A549 (cell line): Measurements from ENCODE around the gene OLFM1. TPM values are rescaled to one million over a fixed set of nuclear protein-coding genes. Genes with fewer than 3 reads are reported as not detected.

ENCODE experiments used
- ATAC-seq, 2 experiments: fragments of 200-7000 bp in 1 of 2; fragments of >200 bp in 1 of 2; cut with Nextera tagmentation in 1 of 2; cut with Tn5 transposase in 1 of 2; 3 replicates each; pipeline versions ENCODE4 v1.8.0 to v1.9.1; 2018 to 2020; ENCODE audit warnings: mild to moderate bottlenecking in 1 of 2, moderate library complexity in 1 of 2
- CTCF ChIA-PET: fragments of 300-600 bp; sonication (Branson Sonifier 250); formaldehyde crosslinking; extraction: SDS; loops from one replicate; lab custom pipeline; 2021; ENCODE audit warnings: antibody characterized with exemption, inconsistent platforms; lab: Yijun Ruan, JAX
- POLR2A ChIA-PET: fragments of 350-600 bp; formaldehyde crosslinking; extraction: SDS; loops from one replicate; lab custom pipeline; 2021; ENCODE audit warnings: antibody characterized with exemption, inconsistent platforms; lab: Yijun Ruan, JAX
- DNase-seq, 2 experiments: peaks; one replicate each; pipeline versions ENCODE4 v3.0.0 to v3.0.0-alpha.2; 2011 to 2016; ENCODE audit warnings: low read depth in 1 of 2, low spot score in 1 of 2
- FAIRE-seq: peaks from 2 replicates; lab custom pipeline; 2011; peaks lifted over from hg19 to GRCh38; lab: Jason Lieb, UNC
- H3K27ac ChIP-seq, 2 experiments: fragments of >200 bp; sonication (Bioruptor Twin); formaldehyde crosslinking; 3 replicates each; pipeline ENCODE4 v1.5.1; 2016 to 2017
- H3K4me1 ChIP-seq: fragments of >200 bp; sonication (Bioruptor Twin); formaldehyde crosslinking; 3 replicates; pipeline ENCODE4 v1.6.1; 2016
- H3K4me2 ChIP-seq: fragments of >200 bp; sonication (Bioruptor Twin); formaldehyde crosslinking; 3 replicates; pipeline ENCODE4 v1.6.1; 2016
- H3K4me3 ChIP-seq: fragments of >200 bp; sonication (Bioruptor Twin); formaldehyde crosslinking; 3 replicates; pipeline ENCODE4 v1.5.1; 2016
- H3K9me3 ChIP-seq: fragments of >200 bp; sonication (Bioruptor Twin); formaldehyde crosslinking; 3 replicates; pipeline ENCODE4 v1.6.1; 2016
- BHLHE40 ChIP-seq: IDR thresholded peaks from 2 replicates; pipeline ENCODE4 v1.6.1; 2012; ENCODE audit warnings: low read depth, low read length, inconsistent platforms
- CEBPB ChIP-seq, 2 experiments: fragments of >200 bp in 1 of 2; sonication (Bioruptor Twin) in 1 of 2; formaldehyde crosslinking in 1 of 2; IDR thresholded peaks; 2 replicates each; pipeline ENCODE4 v1.6.1; 2012 to 2016
- EP300 ChIP-seq, 2 experiments: fragments of >200 bp; sonication (Bioruptor Twin); formaldehyde crosslinking; IDR thresholded peaks; 2 replicates in 1 of 2; 3 replicates in 1 of 2; pipeline ENCODE4 v1.6.1; 2016 to 2017
- FOSL2 ChIP-seq, 2 experiments: fragments of 450-650 bp in 1 of 2; fragments of >200 bp in 1 of 2; sonication (Bioruptor Twin) in 1 of 2; formaldehyde crosslinking; IDR thresholded peaks; 2 replicates each; pipeline versions ENCODE4 v1.5.0 to v1.6.1; 2016 to 2020; ENCODE audit warnings: mild to moderate bottlenecking in 1 of 2, moderate library complexity in 1 of 2
- FOXS1 ChIP-seq: fragments of 250-450 bp; sonication (Bioruptor Pico); IDR thresholded peaks from 2 replicates; pipeline ENCODE4 v1.5.0; 2020; ENCODE audit warnings: mild to moderate bottlenecking, moderate library complexity
- HEYL ChIP-seq: fragments of 250-450 bp; sonication (Bioruptor Pico); IDR thresholded peaks from 2 replicates; pipeline ENCODE4 v1.8.0; 2021; ENCODE audit warnings: mild to moderate bottlenecking, moderate library complexity
- HOXA7 ChIP-seq: fragments of 250-450 bp; sonication (Bioruptor Pico); IDR thresholded peaks from 2 replicates; pipeline ENCODE4 v1.5.0; 2020; ENCODE audit warnings: mild to moderate bottlenecking, moderate library complexity
- JUNB ChIP-seq: fragments of >200 bp; sonication (Bioruptor Twin); formaldehyde crosslinking; IDR thresholded peaks from 2 replicates; pipeline ENCODE4 v1.6.1; 2016
- KDM1A ChIP-seq: fragments of 200-600 bp; sonication (generic); IDR thresholded peaks from 2 replicates; pipeline ENCODE4 v1.6.1; 2016; ENCODE audit warnings: low read depth, mild to moderate bottlenecking
- NFE2L2 ChIP-seq: fragments of 150-350 bp; conservative IDR thresholded peaks from 2 replicates; pipeline ENCODE4 v1.6.1; 2014; ENCODE audit warnings: low read length
- NR3C1 ChIP-seq: fragments of >200 bp; sonication (Bioruptor Twin); formaldehyde crosslinking; IDR thresholded peaks from 3 replicates; pipeline ENCODE4 v1.6.1; 2017
- RAD21 ChIP-seq, 2 experiments: fragments of >200 bp in 1 of 2; sonication (Bioruptor Twin) in 1 of 2; formaldehyde crosslinking in 1 of 2; IDR thresholded peaks in 1 of 2; conservative IDR thresholded peaks in 1 of 2; 2 replicates in 1 of 2; 3 replicates in 1 of 2; pipeline ENCODE4 v1.6.1; 2012 to 2018; ENCODE audit warnings: inconsistent platforms in 1 of 2
- RARB ChIP-seq: fragments of 250-450 bp; sonication (Bioruptor Pico); IDR thresholded peaks from 2 replicates; pipeline ENCODE4 v1.8.0; 2021; ENCODE audit warnings: mild to moderate bottlenecking, moderate library complexity
- TFCP2L1 ChIP-seq: fragments of 250-450 bp; sonication (Bioruptor Pico); IDR thresholded peaks from 2 replicates; pipeline ENCODE4 v1.5.0; 2021; ENCODE audit warnings: mild to moderate bottlenecking
- TP53 ChIP-seq: fragments of 250-450 bp; sonication (Bioruptor Pico); IDR thresholded peaks from 2 replicates; pipeline ENCODE4 v1.5.0; 2021; ENCODE audit warnings: mild to moderate bottlenecking, moderate library complexity
- ZFP36 ChIP-seq: fragments of 450-650 bp; IDR thresholded peaks from 2 replicates; pipeline ENCODE4 v1.6.1; 2014; ENCODE audit warnings: borderline replicate concordance; ENCODE audit not compliant: partially characterized antibody
- ZSCAN20 ChIP-seq: fragments of 250-450 bp; sonication (Bioruptor Pico); IDR thresholded peaks from 2 replicates; pipeline ENCODE4 v1.8.0; 2022; ENCODE audit warnings: mild to moderate bottlenecking, moderate library complexity
- WGBS: methylation state at CpG from one replicate; pipeline ENCODE4 v1.1.6; 2017; ENCODE audit errors: missing lambda C conversion rate; 5-methylcytosine and 5-hydroxymethylcytosine counted together
- polyA plus RNA-seq, 4 experiments: library from polyadenylated mRNA; depleted of rRNA in 3 of 4; stranded (reverse); fragments of >200 nt; fragmentation: RNase III in 1 of 4; extraction: RNeasy Plus Mini Kit Qiagen cat#74134 plus additional on column Dnase treatment in 1 of 4; gene quantifications; 2 replicates in 3 of 4; 3 replicates in 1 of 4; pipeline ENCODE4 v1.2.3, GENCODE V29; 2011 to 2017
- TF ChIP-seq, protein P1 (sequence below): fragments of >200 bp; sonication (Bioruptor Twin); formaldehyde crosslinking; IDR thresholded peaks from 3 replicates; pipeline ENCODE4 v1.5.1; 2016
- TF ChIP-seq, protein P2 (sequence below): fragments of 250-450 bp; sonication (Bioruptor Pico); IDR thresholded peaks from 2 replicates; pipeline ENCODE4 v1.5.0; 2020; ENCODE audit warnings: low read depth, mild to moderate bottlenecking, moderate library complexity
- TF ChIP-seq, protein P3 (sequence below): fragments of >200 bp; sonication (Bioruptor Twin); formaldehyde crosslinking; IDR thresholded peaks from 3 replicates; pipeline ENCODE4 v1.6.1; 2016
- TF ChIP-seq, protein P4 (sequence below): fragments of 450-650 bp; IDR thresholded peaks from 2 replicates; pipeline ENCODE4 v1.6.1; 2014; ENCODE audit warnings: antibody characterized with exemption

Gene OLFM1
- polyA plus RNA-seq, 2 of the 4 experiments (the other 2 are of a cell fraction): 2.7 to 10.5 TPM

DNA sequence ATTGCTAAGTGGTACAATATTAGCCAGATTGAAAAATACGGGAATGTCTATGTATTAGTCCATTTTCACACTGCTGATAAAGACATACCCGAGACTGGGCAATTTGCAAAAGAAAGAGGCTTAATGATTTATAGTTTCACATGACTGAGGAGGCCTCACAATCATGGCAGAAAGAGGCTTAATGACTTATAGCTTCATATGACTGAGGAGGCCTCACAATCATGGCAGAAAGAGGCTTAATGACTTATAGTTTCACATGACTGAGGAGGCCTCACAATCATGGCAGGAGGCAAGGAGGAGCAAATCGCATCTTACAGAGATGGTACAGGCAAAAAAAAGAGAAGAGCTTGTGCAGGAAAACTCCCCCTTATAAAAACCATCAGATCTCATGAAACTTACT is 32.3 kb upstream of the OLFM1 start:
- peaks cover 28% of the 10 kb centered on the region for H3K9me3 ChIP-seq
- no peaks in the 10 kb centered on the region for H3K4me1 ChIP-seq
- CTCF ChIA-PET: interaction anchor here (0.7 kb wide), 1 partner anchor 97 kb away, joined by 3 read pairs; no protein-coding TSS in a partner anchor
- POLR2A ChIA-PET: no interaction called here
- TF ChIP-seq KDM1A: no peak
- TF ChIP-seq RAD21 (conservative IDR thresholded peaks at IDR 0.05 in 1 of 2, IDR thresholded peaks at IDR 0.05 in 1 of 2): no peak
- TF ChIP-seq, protein P1, sequence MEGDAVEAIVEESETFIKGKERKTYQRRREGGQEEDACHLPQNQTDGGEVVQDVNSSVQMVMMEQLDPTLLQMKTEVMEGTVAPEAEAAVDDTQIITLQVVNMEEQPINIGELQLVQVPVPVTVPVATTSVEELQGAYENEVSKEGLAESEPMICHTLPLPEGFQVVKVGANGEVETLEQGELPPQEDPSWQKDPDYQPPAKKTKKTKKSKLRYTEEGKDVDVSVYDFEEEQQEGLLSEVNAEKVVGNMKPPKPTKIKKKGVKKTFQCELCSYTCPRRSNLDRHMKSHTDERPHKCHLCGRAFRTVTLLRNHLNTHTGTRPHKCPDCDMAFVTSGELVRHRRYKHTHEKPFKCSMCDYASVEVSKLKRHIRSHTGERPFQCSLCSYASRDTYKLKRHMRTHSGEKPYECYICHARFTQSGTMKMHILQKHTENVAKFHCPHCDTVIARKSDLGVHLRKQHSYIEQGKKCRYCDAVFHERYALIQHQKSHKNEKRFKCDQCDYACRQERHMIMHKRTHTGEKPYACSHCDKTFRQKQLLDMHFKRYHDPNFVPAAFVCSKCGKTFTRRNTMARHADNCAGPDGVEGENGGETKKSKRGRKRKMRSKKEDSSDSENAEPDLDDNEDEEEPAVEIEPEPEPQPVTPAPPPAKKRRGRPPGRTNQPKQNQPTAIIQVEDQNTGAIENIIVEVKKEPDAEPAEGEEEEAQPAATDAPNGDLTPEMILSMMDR: no peak
- no peak for TF ChIP-seq RARB (CRISPR knock-in tag)
- TF ChIP-seq, all 56 proteins: peak for 0
- no peak for ATAC-seq
- WGBS: 2% methylated on average over 3 of the region's 3 CpGs
- no peak for FAIRE-seq
- Histone ChIP-seq H3K27ac (no peak overlapping the region), H3K4me2 (no peak overlapping the region), H3K4me3 (no peak overlapping the region)
- no peak for DNase-seq

DNA sequence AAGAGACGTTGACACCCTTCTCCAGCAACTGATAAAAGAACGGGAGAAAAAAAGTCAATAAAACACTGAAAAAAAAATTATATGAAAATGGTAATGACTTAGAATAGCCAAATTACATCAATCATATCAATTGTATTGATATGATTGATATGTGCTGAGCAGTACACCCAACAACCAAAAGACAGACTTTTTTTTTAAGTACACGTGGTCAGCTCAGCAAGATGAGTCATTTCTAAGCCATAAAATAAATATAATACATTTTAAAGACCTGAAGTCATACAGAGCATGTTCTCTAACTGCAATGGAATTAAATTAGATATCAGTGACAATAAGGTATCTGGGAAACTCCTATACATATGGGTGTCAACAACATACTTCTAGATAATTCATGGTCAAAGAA is 30.9 kb upstream of the OLFM1 start:
- POLR2A ChIA-PET: no interaction called here
- ATAC-seq: no peak
- no peak for DNase-seq
- peaks cover 28% of the 10 kb centered on the region for H3K9me3 ChIP-seq
- no peak overlapping the region for H3K4me3 ChIP-seq
- CTCF ChIA-PET: interaction anchor here (1.5 kb wide), 1 partner anchor 30 kb away, joined by 5 read pairs; no protein-coding TSS in a partner anchor
- no peak overlapping the region for H3K4me2 ChIP-seq
- FAIRE-seq: no peak
- WGBS: under 1% methylated on average over 3 of the region's 3 CpGs
- H3K27ac ChIP-seq: no peak overlapping the region
- no peaks in the 10 kb centered on the region for H3K4me1 ChIP-seq
- TF ChIP-seq ZFP36 (no peak), BHLHE40 (no peak), FOXS1 (CRISPR knock-in tag) (no peak), FOSL2 (IDR thresholded peaks at IDR 0.05) (no peak), FOSL2 (CRISPR knock-in tag; IDR thresholded peaks at IDR 0.05) (no peak), JUNB (no peak), TP53 (CRISPR knock-in tag) (no peak), RARB (CRISPR knock-in tag) (no peak)
- TF ChIP-seq, protein P2, sequence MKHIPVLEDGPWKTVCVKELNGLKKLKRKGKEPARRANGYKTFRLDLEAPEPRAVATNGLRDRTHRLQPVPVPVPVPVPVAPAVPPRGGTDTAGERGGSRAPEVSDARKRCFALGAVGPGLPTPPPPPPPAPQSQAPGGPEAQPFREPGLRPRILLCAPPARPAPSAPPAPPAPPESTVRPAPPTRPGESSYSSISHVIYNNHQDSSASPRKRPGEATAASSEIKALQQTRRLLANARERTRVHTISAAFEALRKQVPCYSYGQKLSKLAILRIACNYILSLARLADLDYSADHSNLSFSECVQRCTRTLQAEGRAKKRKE: no peak
- TF ChIP-seq, protein P1: no peak

DNA sequence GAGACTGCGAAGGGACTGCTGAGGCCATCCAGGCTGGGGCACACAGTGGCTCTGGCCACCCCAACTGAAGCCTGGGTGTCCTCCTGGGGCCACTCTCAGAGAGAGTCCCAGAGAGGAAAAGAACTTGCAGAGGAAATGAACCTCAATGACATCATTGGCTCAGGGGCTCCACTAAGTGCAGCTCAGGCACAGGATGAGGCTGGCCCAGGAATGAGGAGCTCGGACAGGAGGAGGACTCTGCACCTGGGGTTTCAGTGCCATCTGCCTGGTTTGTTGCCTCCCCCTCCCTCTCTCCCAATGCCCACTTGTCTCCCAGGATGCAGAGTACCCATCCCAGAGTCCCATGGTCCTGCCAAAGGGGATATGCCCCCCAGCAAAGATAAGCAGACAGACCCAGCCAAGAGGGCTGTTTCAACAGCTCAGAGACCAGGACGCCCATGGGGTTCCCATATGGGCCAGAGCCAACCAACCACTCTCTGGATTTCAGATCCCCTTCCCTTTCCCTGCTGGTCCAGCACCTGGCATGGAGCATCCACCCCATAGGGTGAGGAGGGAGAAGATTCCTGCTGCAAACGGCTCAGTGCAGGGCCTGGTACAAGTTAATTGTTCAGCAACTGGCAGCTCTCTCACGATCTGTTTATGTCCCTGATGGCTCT is 26.9 kb upstream of the OLFM1 start:
- Histone ChIP-seq H3K4me2 (no peak overlapping the region), H3K27ac (no peak overlapping the region), H3K4me3 (no peak overlapping the region), H3K4me1 (no peaks in the 10 kb centered on the region)
- ChIA-PET POLR2A (no interaction called here), CTCF (interaction anchor here (1.3 to 2.2 kb wide), 3 partner anchors 7 to 352 kb away, joined by 3 to 6 read pairs (median 3); no protein-coding TSS in a partner anchor)
- no peak; a peak in 3 of 6 replicates for ATAC-seq
- no peak for DNase-seq
- FAIRE-seq: no peak
- TF ChIP-seq, protein P1: no peak
- TF ChIP-seq TP53 (CRISPR knock-in tag) (no peak), TFCP2L1 (CRISPR knock-in tag) (no peak), ZSCAN20 (CRISPR knock-in tag) (no peak), HOXA7 (CRISPR knock-in tag) (no peak), HEYL (CRISPR knock-in tag) (no peak), NFE2L2 (no peak), EP300 (IDR thresholded peaks at IDR 0.05) (no peak), NR3C1 (no peak), CEBPB (IDR thresholded peaks at IDR 0.05) (no peak)
- TF ChIP-seq, protein P3, sequence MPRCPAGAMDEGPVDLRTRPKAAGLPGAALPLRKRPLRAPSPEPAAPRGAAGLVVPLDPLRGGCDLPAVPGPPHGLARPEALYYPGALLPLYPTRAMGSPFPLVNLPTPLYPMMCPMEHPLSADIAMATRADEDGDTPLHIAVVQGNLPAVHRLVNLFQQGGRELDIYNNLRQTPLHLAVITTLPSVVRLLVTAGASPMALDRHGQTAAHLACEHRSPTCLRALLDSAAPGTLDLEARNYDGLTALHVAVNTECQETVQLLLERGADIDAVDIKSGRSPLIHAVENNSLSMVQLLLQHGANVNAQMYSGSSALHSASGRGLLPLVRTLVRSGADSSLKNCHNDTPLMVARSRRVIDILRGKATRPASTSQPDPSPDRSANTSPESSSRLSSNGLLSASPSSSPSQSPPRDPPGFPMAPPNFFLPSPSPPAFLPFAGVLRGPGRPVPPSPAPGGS: no peak
- TF ChIP-seq, protein P4, sequence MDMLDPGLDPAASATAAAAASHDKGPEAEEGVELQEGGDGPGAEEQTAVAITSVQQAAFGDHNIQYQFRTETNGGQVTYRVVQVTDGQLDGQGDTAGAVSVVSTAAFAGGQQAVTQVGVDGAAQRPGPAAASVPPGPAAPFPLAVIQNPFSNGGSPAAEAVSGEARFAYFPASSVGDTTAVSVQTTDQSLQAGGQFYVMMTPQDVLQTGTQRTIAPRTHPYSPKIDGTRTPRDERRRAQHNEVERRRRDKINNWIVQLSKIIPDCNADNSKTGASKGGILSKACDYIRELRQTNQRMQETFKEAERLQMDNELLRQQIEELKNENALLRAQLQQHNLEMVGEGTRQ: no peak
- TF ChIP-seq, all 56 proteins: peak for 0
- peaks cover 9% of the 10 kb centered on the region; the same call in 2 of the 3 replicates for H3K9me3 ChIP-seq
- 5% methylated on average over 3 of the region's 5 CpGs for WGBS
